ENCODE data around the gene HADHB.
"Not testable (repeated sequence)": the region's sequence is repeated elsewhere in the genome, so short reads cannot be mapped to it uniquely, and the experiment has no call there.

HADHB gene

DNA sequence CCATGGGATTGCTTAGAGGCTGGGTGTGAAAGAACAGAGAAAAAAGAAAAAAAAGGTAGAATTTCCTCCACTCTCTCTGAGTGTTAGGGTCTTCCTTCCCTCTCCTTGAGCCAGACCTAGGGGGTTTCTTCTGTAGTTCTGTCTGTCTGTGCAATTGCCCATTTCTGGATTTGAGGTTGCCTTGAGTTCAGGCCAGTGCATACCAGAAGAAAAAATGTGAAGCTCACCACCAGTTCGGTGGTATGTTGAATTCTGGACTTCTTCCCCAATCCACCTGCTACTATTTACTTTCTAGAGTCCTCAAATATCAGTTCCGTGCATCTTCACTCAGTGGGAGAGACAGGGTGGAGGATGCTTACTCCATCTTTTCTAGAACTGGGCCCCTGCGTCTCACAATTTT is 85.9 kb downstream of the HADHB start:
- DNase-seq = no peak

DNA sequence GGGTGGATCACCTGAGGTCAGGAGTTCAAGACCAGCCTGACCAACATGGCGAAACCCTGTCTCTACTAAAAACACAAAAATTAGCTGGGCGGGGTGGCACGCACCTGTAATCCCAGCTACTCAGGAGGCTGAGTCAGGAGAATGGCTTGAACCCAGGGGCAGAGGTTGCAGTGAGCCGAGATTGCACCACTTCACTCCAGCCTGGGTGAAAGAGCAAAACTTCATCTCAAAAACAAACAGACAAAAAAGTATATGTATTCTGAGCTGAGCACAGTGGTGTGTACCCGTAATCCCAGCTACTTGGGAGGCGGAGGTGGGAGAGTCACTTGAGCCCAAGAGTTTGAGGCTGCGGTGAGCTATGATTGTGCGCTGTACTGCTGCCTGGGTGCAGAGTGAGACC is 86.6 kb downstream of the HADHB start:
- DNase-seq = not testable (repeated sequence)

DNA sequence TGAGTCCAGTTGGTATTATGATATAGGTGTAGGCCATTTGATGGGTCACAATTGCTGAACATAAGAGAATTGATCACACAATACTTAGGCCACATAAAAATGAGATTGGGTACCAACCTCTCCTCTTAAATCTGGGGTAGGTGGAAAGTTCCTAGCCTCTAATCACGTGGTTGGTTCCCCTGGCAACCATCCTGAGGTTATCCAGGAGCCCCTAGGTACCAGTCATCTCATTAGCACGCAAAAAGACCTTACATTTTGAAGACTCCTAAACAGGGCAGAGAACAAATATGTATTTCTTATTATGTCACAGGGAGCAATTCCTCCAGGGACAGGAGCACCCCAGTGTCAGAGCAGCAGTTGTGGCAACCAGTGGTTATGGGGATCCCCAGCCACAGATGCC is 88.6 kb downstream of the HADHB start:
- DNase-seq = no peak

DNA sequence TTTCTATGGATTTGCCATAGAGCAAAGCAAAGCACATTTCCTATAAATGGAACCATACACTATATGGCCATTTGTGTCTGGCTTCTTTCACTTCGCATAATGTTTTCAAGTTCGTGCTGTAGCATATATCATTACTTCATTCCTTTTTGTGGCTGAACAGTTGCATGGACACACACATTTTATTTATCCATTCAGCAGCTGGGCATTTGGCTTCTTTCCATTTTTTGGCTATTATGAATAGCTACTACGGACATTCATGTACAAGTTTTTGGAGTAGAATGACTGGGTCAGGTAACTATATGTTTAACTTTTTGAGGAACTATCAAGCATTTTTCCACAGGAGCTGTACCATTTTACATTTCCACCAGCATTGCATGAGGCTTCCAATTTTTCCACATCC is 90.5 kb downstream of the HADHB start:
- DNase-seq = no peak

DNA sequence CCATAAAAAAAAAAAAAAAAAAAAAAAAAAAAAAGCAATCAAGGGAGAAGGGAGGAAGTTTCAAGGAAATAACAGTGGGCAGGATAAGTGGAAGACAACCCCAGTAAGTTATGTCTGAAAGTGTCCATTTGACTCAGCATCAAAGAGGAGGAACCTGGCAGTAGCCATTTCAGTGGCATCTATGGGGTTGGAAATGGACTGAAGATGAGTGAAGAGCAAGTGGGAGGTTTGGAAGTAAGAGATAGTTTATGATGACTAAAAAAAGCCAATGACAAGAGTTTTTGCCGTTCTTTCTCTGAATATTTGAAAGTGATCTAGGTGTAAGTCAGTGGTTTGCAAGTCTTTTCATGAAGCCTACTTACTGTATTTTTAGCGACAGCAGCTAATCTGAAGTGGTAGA is 92.0 kb downstream of the HADHB start:
- DNase-seq = no peak

DNA sequence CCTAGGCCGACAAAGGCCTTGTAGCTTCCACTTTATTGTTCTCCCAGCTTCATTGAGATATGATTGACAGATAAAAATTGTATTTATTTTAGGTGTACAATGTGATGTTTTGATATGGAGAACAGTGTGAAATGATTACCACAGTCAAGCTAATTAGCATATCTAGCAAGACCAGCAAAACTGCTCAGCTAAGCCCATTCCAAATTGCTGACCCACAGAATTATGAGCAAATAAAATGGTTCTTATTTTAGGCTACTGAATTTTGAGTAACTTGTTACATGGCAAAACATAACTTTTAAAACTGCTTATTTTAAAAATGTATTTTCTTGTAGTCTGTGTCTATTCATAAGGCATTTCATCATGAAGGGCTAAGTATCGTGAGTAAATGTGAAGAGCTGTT is 92.6 kb downstream of the HADHB start:
- DNase-seq = no peak

All from CD4-positive, alpha-beta T cell treated with Interleukin-1 beta for 1 hour (primary cell).